Activated CD8-positive, alpha-beta T cell treated with anti-CD3 and anti-CD28 coated beads for 36 hours (primary cell): Measurements from ENCODE around the gene MAP1LC3B2. TPM values are rescaled to one million over a fixed set of nuclear protein-coding genes. Genes with fewer than 3 reads are reported as not detected.
"Not testable (repeated sequence)": the region's sequence is repeated elsewhere in the genome, so short reads cannot be mapped to it uniquely, and the experiment has no call there.

Experiments
- ATAC-seq: fragments of 200-7000 bp; cut with Tn5 transposase; one replicate; pipeline ENCODE4 v1.10.0; 2021; ENCODE audit warnings: mild to moderate bottlenecking, moderate library complexity
- CTCF ChIA-PET: fragments of 350-600 bp; sonication (Branson Sonifier 250); formaldehyde crosslinking; loops from one replicate; lab custom pipeline; 2021; ENCODE audit warnings: antibody characterized with exemption; lab: Charles Lee
- POLR2A ChIA-PET: fragments of 350-600 bp; sonication (Branson Sonifier 250); formaldehyde crosslinking; loops from one replicate; lab custom pipeline; 2021; ENCODE audit warnings: antibody characterized with exemption; lab: Charles Lee
- DNase-seq: peaks from one replicate; pipeline ENCODE4 v3.0.0-alpha.2; 2020
- H3K27ac Mint-ChIP-seq: one replicate; pipeline ENCODE4 v1.8.0; 2021; ENCODE audit warnings: mild to moderate bottlenecking, mixed read lengths
- H3K27me3 Mint-ChIP-seq: one replicate; pipeline ENCODE4 v1.8.0; 2021; ENCODE audit warnings: mixed read lengths
- H3K36me3 Mint-ChIP-seq: one replicate; pipeline ENCODE4 v1.8.0; 2021; ENCODE audit warnings: low read depth, mixed read lengths
- H3K4me1 Mint-ChIP-seq: one replicate; pipeline ENCODE4 v1.8.0; 2021; ENCODE audit warnings: low read depth, mixed read lengths
- H3K4me3 Mint-ChIP-seq: one replicate; pipeline ENCODE4 v1.8.0; 2021; ENCODE audit warnings: mild to moderate bottlenecking, moderate library complexity, mixed read lengths
- H3K9me3 Mint-ChIP-seq: one replicate; pipeline ENCODE4 v1.8.0; 2021; ENCODE audit warnings: mixed read lengths
- CTCF ChIP-seq: fragments of 200-600 bp; IDR thresholded peaks from one replicate; pipeline ENCODE4 v1.8.0; 2022; ENCODE audit warnings: antibody characterized with exemption, mild to moderate bottlenecking
- intact Hi-C: fragments of 100-400 bp; cut with micrococcal nuclease; formaldehyde crosslinking; loops from one replicate; pipeline ENCODE4 v1.10.0; 2022
- total RNA-seq, 2 experiments: library from RNA; stranded (reverse); gene quantifications; one replicate each; pipeline ENCODE4 v1.2.3, GENCODE V29; 2021

MAP1LC3B2 gene
- total RNA-seq, 2 experiments from 2014 or later, result 1.9 to 3.1 TPM

GRCh38 chr12:116571089-116571488 is 11.9 kb downstream of the MAP1LC3B2 start:
- DNase-seq (no peak), ATAC-seq (no peak)
- no peaks in the 10 kb centered on the region for H3K4me1 Mint-ChIP-seq
- no peaks in the 10 kb centered on the region for H3K27me3 Mint-ChIP-seq
- no peak overlapping the region for H3K27ac Mint-ChIP-seq
- intact Hi-C loops, result no loop called here
- peaks cover 3% of the 10 kb centered on the region for H3K9me3 Mint-ChIP-seq
- no peaks in the 10 kb centered on the region for H3K36me3 Mint-ChIP-seq
- H3K4me3 Mint-ChIP-seq, result no peak overlapping the region
- ChIA-PET POLR2A (no interaction called here), CTCF (interaction anchor here (1.3 kb wide), 1 partner anchor 12 kb away, joined by 4 read pairs; the partner anchor contains the start of gene MAP1LC3B2)
- TF ChIP-seq CTCF, result no peak

- Mint-ChIP-seq H3K27ac (no peak overlapping the region), H3K36me3 (no peaks in the 10 kb centered on the region), H3K4me1 (no peaks in the 10 kb centered on the region), H3K27me3 (no peaks in the 10 kb centered on the region), H3K9me3 (peaks cover 3% of the 10 kb centered on the region), H3K4me3 (no peak overlapping the region)
- CTCF ChIA-PET, result interaction anchor here (0.6 to 1.8 kb wide), 2 partner anchors 26 to 1540 kb away, joined by 3 to 4 read pairs; no protein-coding TSS in a partner anchor
- no peak for DNase-seq
- ATAC-seq, result no peak
- intact Hi-C loops, result no loop called here
- TF ChIP-seq CTCF, result no peak
- POLR2A ChIA-PET, result no interaction called here
These were observed 14.6 kb downstream of the MAP1LC3B2 start for GRCh38 chr12:116573776-116574175.

- intact Hi-C loops, DNase-seq, H3K27me3 Mint-ChIP-seq, ATAC-seq, POLR2A ChIA-PET, CTCF ChIA-PET, H3K36me3 Mint-ChIP-seq, H3K27ac Mint-ChIP-seq, H3K9me3 Mint-ChIP-seq, H3K4me1 Mint-ChIP-seq, H3K4me3 Mint-ChIP-seq: not testable (repeated sequence)
These were observed 16.6 kb downstream of the MAP1LC3B2 start for GRCh38 chr12:116575754-116576153.

- TF ChIP-seq CTCF, result no peak
- ChIA-PET POLR2A (interaction anchor here (0.6 to 1.1 kb wide), 3 partner anchors 18 to 464 kb away, joined by 3 to 4 read pairs (median 3); partner anchors contain the start of gene MAP1LC3B2), CTCF (no interaction called here)
- ATAC-seq (no peak), DNase-seq (no peak)
- Mint-ChIP-seq H3K27me3 (no peaks in the 10 kb centered on the region), H3K9me3 (no peaks in the 10 kb centered on the region), H3K36me3 (no peaks in the 10 kb centered on the region), H3K4me3 (no peak overlapping the region), H3K27ac (no peak overlapping the region), H3K4me1 (no peaks in the 10 kb centered on the region)
- intact Hi-C loops, result no loop called here
These were observed 18.0 kb downstream of the MAP1LC3B2 start for GRCh38 chr12:116577154-116577561.

GRCh38 chr12:116578051-116578450 is 18.9 kb downstream of the MAP1LC3B2 start:
- Mint-ChIP-seq H3K4me3 (no peak overlapping the region), H3K36me3 (no peaks in the 10 kb centered on the region), H3K27me3 (no peaks in the 10 kb centered on the region), H3K4me1 (no peaks in the 10 kb centered on the region), H3K9me3 (no peaks in the 10 kb centered on the region), H3K27ac (no peak overlapping the region)
- intact Hi-C loops, result no loop called here
- ATAC-seq (no peak), DNase-seq (no peak)
- ChIA-PET CTCF (no interaction called here), POLR2A (interaction anchor here (0.8 to 1.1 kb wide), 3 partner anchors 19 to 240 kb away, joined by 3 to 4 read pairs (median 3); partner anchors contain the start of gene MAP1LC3B2)
- TF ChIP-seq CTCF, result no peak
